IPS DF 6.9 (cell line): ENCODE results near the gene RNF217.
A peak's percentile ranks its signal among the peaks of the same experiment; 100 is the strongest.

Experiments used
- DNase-seq: peaks from one replicate; pipeline ENCODE4 v3.0.0-alpha.2; 2013; ENCODE audit warnings: low read depth, low spot score
- H3K27ac ChIP-seq: one replicate; pipeline ENCODE4 v1.5.1; 2013; ENCODE audit warnings: low read length, control low read depth
- H3K27me3 ChIP-seq: 2 replicates; pipeline ENCODE4 v1.6.1; 2013; ENCODE audit warnings: mild to moderate bottlenecking, low read length; ENCODE audit not compliant: control insufficient read depth, insufficient read depth
- H3K36me3 ChIP-seq: 2 replicates; pipeline ENCODE4 v1.6.1; 2013; ENCODE audit warnings: low read length; ENCODE audit not compliant: control insufficient read depth, insufficient read depth
- H3K4me1 ChIP-seq: 2 replicates; pipeline ENCODE4 v1.6.1; 2013; ENCODE audit warnings: low read length; ENCODE audit not compliant: control insufficient read depth, insufficient read depth
- H3K4me3 ChIP-seq: 2 replicates; pipeline ENCODE4 v1.5.1; 2013; ENCODE audit warnings: mild to moderate bottlenecking, low read length
- H3K9me3 ChIP-seq: 2 replicates; pipeline ENCODE4 v1.6.1; 2013; ENCODE audit warnings: low read length, inconsistent platforms; ENCODE audit not compliant: control insufficient read depth, insufficient read depth
- WGBS: extraction: QIAGEN DNeasy Blood & Tissue Kit; methylation state at CpG from one replicate; pipeline ENCODE4 v1.1.7; 2013; ENCODE audit warnings: mixed read lengths, missing lambda C conversion rate; ENCODE audit not compliant: insufficient read length, insufficient coverage; 5-methylcytosine and 5-hydroxymethylcytosine counted together

The RNF217 gene

GRCh38 chr6:124947971-124948451, 14.2 kb upstream of the RNF217 start:
- no peak overlapping the region for H3K4me3 ChIP-seq
- no peaks in the 10 kb centered on the region for H3K36me3 ChIP-seq
- WGBS: no CpG with 5 or more reads among the region's 2 CpGs
- no peaks in the 10 kb centered on the region for H3K9me3 ChIP-seq
- H3K27me3 ChIP-seq: no peaks in the 10 kb centered on the region
- no peaks in the 10 kb centered on the region for H3K4me1 ChIP-seq
- DNase-seq: no peak
- no peak overlapping the region for H3K27ac ChIP-seq

DNA sequence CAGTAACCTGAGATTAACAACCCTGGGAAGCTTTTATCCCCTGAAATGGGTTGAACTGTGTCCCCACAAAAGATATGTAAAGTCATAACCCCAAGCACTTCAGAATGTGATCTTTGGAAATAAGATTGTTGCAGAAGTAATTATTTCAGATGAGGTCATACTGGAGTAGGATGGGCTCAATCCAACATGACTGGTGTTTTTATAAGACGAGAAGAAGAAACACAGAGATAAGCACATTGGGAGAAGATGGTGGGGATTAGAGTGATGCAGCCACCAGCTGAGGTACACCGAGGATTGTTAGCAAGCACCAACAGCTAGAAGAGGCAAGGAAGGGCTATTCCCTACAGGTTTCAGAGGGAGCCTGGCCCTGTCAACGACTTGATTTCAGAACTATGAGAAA, 12.5 kb upstream of the RNF217 start:
- Histone ChIP-seq H3K4me1 (no peaks in the 10 kb centered on the region), H3K36me3 (no peaks in the 10 kb centered on the region), H3K9me3 (no peaks in the 10 kb centered on the region), H3K4me3 (no peak overlapping the region), H3K27ac (no peak overlapping the region), H3K27me3 (no peaks in the 10 kb centered on the region)
- DNase-seq: no peak
- no CpG with 5 or more reads among the region's 3 CpGs for WGBS

GRCh38 chr6:124953808-124954207, 8.4 kb upstream of the RNF217 start:
- Histone ChIP-seq H3K27me3 (no peaks in the 10 kb centered on the region), H3K36me3 (no peaks in the 10 kb centered on the region), H3K27ac (no peak overlapping the region), H3K9me3 (no peaks in the 10 kb centered on the region), H3K4me1 (no peaks in the 10 kb centered on the region), H3K4me3 (no peak overlapping the region)
- no peak for DNase-seq
- WGBS: no CpG with 5 or more reads among the region's 1 CpG

DNA sequence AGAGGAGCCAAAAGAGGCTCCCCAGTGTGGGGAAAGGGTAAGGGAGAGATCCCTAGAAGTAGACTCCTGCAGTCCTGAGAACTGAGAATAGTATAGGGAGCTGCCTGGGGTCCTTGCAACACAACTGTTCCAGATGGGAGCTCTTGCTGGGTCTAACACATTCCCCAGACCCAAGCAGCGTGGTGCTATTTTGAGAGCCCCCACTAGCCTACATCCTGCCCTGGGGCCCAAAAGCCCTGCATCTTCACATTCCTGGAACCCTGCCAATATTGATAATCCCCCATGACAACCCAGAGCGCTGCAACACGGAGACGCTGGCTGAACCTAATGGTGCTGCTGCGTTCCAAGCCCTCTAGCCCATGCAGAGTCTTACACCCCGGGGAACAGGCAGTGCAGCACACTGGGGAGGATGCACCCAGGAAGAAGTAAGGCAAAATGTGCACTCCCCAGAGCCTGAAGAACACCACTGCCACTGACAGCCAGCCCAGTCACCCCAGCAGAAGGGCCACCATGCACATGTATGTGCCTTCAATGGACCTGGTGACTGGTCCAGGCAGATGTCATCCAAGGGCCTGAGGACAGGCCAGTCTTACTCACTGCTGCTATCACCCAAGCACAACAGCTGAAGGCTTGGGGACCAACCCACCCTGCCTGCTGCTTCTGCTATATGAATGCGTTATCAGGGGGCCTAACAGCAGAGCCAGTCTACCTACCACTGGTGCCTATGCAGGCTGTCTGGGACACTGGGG, 7.0 kb upstream of the RNF217 start:
- DNase-seq: no peak
- Histone ChIP-seq H3K36me3 (no peaks in the 10 kb centered on the region), H3K4me1 (no peaks in the 10 kb centered on the region), H3K27me3 (no peaks in the 10 kb centered on the region), H3K4me3 (no peak overlapping the region), H3K27ac (no peak overlapping the region), H3K9me3 (no peaks in the 10 kb centered on the region)
- WGBS: no CpG with 5 or more reads among the region's 7 CpGs

GRCh38 chr6:124956018-124956417, 6.2 kb upstream of the RNF217 start:
- no peaks in the 10 kb centered on the region for H3K27me3 ChIP-seq

DNA sequence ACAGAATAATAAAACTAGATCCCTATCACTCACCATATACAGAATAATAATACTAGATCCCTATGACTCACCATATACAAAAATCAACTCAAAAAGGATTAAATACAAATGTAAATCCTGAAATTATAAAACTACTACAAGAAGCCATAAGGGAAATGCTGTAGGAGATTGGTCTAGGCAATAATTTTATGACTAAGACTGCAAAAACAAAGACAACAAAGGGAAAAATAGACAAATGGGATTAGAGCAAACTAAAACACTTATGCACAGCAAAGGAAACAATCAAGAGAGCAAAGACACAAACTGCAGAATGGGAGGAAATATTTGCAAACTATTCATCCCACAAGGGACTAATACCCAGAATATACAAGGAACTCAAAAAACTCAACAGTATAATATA, 4.1 kb upstream of the RNF217 start:
- H3K4me1 ChIP-seq: no peaks in the 10 kb centered on the region
- DNase-seq: no peak
- H3K36me3 ChIP-seq: no peaks in the 10 kb centered on the region
- no peak overlapping the region for H3K27ac ChIP-seq
- H3K9me3 ChIP-seq: no peaks in the 10 kb centered on the region
- H3K27me3 ChIP-seq: no peaks in the 10 kb centered on the region
- no peak overlapping the region for H3K4me3 ChIP-seq

More at GRCh38 chr6:124956018-124956417, 6.2 kb upstream of the RNF217 start:
- Histone ChIP-seq H3K4me1 (no peaks in the 10 kb centered on the region), H3K36me3 (no peaks in the 10 kb centered on the region), H3K27ac (no peak overlapping the region), H3K4me3 (no peak overlapping the region), H3K9me3 (no peaks in the 10 kb centered on the region)
- WGBS: no CpG with 5 or more reads among the region's 6 CpGs
- no peak for DNase-seq

- no peak for DNase-seq
- no peaks in the 10 kb centered on the region for H3K4me1 ChIP-seq
- WGBS: no CpG with 5 or more reads among the region's 1 CpG
- no peak overlapping the region for H3K4me3 ChIP-seq
- no peaks in the 10 kb centered on the region for H3K27me3 ChIP-seq
- H3K36me3 ChIP-seq: no peaks in the 10 kb centered on the region
- no peak overlapping the region for H3K27ac ChIP-seq
- H3K9me3 ChIP-seq: no peaks in the 10 kb centered on the region
These were observed 3.4 kb upstream of the RNF217 start for GRCh38 chr6:124958759-124959354.

DNA sequence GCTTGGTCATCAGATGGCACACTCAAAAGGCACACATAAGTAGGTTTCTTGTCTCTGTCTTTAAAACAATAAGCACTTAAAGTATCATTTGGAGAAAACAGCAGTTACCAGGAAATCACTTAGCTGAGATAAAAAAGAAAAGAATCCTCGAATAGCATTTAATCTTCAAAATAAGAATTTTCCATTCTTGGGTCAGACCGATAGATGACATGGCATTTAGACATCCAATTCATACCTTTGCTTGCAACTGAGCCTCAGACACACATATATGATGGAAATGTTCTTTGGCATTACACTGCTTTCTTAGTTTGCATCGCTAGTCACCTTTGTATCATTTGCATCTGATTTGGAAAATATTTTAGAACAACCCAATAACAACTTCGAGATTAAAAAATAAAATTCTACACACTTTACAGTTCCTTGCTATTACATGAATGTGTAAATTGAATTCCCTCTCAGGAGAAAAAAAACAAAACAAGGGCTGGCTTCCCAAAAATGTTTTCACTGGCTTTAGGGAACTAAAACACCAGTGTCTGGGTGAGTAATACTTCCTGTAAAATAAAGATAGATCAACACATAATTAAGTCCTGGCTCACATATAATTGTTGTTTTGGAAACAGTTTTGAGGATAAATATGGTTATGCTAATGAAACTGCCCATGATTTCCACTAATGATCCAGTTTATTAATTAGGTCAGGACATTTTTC, 1.3 kb upstream of the RNF217 start:
- H3K36me3 ChIP-seq: no peaks in the 10 kb centered on the region
- WGBS: no CpG with 5 or more reads among the region's 4 CpGs
- H3K9me3 ChIP-seq: no peaks in the 10 kb centered on the region
- H3K4me1 ChIP-seq: no peaks in the 10 kb centered on the region
- no peak overlapping the region for H3K27ac ChIP-seq
- no peak overlapping the region for H3K4me3 ChIP-seq
- DNase-seq: no peak
- no peaks in the 10 kb centered on the region for H3K27me3 ChIP-seq

- Histone ChIP-seq H3K4me1 (no peaks in the 10 kb centered on the region), H3K27me3 (no peaks in the 10 kb centered on the region), H3K9me3 (no peaks in the 10 kb centered on the region), H3K4me3 (peak overlapping the region; percentile 88; the same call in 1 of the 2 replicates), H3K27ac (no peak overlapping the region), H3K36me3 (no peaks in the 10 kb centered on the region)
- no CpG with 5 or more reads among the region's 6 CpGs for WGBS
- DNase-seq: no peak
These were observed 817 bp upstream of the RNF217 start for GRCh38 chr6:124961464-124961776.

DNA sequence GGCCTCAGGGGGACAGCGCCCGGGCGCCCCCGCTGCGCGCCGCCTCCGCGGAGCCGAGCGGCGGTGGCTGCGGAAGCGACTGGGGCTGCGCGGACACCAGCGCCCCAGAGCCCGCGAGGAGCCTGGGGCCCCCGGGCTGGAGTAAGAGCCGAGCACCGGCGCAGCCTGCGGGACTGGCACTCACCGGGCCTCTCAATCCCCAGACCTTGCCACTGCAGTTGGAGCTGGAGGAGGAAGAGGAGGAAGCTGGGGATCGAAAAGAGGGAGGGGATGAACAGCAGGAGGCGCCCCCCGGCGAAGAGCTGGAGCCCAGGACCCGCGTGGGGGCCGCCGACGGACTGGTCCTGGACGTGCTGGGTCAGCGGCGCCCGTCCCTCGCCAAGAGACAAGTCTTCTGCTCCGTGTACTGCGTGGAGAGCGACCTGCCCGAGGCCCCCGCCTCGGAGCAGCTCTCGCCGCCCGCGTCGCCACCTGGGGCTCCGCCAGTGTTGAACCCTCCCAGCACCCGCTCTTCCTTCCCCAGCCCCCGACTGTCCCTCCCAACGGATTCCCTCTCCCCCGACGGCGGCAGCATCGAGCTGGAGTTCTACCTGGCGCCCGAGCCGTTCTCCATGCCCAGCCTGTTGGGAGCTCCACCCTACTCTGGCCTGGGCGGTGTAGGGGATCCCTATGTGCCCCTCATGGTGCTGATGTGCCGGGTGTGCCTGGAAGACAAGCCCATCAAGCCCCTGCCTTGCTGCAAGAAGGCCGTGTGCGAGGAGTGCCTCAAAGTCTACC, 590 bp downstream of the RNF217 start:
- no CpG with 5 or more reads among the region's 65 CpGs for WGBS
- H3K9me3 ChIP-seq: no peaks in the 10 kb centered on the region
- no peak for DNase-seq
- no peak overlapping the region for H3K27ac ChIP-seq
- H3K4me1 ChIP-seq: no peaks in the 10 kb centered on the region
- H3K36me3 ChIP-seq: no peaks in the 10 kb centered on the region
- H3K27me3 ChIP-seq: no peaks in the 10 kb centered on the region
- H3K4me3 ChIP-seq: peak overlapping the region; percentile 88
